ENCODE measurements around the gene IGSF5.
"Not testable (repeated sequence)": the region's sequence is repeated elsewhere in the genome, so short reads cannot be mapped to it uniquely, and the experiment has no call there.

The IGSF5 gene

DNA sequence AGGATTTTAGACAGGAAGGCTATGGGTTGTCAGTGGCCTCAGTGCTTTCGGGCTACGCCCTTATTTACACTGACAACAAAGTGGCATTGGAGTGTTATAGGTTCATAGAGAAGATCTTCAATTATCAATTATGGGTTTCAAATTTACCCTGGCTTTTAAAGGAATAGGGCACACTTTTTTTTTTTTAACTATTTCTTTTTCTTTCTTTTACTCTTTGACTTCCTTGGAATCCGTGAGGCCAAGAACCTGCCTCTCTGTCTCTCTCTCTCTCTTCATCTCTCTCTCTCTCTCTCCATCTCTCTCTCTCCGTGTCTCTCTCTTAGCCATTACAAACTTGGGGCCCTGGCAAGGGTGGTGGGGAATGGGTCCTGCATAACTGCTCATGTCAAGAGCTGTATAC is at the start of gene IGSF5:
TSS of gene IGSF5 (plus strand) at position 301 of the 400 bp plus-strand sequence. CDS start 327 bp downstream, outside the sequence.
- not testable (repeated sequence) for DNase-seq

DNA sequence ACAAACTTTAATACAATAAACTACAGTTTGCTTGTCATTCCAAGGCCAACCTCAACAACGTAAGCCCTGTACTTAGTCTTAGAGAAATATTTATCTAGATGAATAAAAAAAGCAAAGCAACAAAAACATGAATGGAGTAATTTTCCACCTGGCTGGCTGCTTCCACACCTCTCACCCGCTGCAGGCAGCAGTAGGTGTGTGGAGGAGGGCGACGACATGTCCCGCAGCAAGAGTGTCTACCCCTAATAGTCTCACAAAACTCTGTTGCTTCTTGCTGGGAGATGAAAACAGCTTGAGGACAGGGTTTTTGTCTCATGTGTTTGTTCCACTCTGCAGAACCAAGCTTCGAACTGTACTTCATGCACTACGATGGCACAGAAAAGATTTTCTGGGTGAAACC is 48.8 kb upstream of the IGSF5 start:
- no peak for DNase-seq

DNA sequence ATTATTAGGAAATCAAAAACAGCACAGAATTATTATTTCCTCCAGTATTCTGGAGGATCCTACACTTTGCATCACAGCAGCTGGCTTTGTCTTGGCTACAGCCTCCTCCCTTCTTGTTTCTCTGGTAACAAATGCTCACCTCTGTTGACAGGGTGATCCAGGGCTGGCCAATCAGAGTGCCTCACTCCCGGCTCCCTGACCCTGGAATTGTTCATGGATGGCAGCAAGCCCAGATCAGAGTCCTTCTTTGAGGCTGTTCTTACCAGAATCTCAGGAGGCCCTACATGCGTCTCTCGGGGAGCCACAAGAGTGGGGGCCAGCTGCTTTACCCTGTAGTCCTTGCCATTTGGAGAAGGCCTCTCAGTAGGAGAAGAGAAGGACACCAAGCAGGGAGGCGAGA is 48.4 kb upstream of the IGSF5 start:
- DNase-seq = peak; percentile 53

DNA sequence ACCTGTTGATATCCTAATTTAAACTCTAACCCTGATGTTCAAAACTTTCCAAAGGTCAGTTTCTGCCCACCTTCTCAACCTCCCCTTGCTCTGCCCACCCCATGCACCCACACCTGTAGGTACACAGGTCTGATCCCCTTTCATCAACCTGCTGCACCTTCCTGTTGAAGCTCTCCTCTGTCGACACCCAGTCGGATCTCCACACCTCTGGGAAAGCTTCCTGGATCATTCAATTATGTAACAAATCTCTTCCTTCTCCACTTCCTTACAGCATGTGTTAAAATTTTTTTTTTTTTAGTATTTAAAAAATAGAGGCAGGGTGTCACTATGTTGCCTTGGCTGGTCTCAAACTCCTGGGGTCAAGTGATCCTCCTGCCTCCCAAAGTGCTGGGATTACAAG is 44.7 kb upstream of the IGSF5 start:
- no peak for DNase-seq

DNA sequence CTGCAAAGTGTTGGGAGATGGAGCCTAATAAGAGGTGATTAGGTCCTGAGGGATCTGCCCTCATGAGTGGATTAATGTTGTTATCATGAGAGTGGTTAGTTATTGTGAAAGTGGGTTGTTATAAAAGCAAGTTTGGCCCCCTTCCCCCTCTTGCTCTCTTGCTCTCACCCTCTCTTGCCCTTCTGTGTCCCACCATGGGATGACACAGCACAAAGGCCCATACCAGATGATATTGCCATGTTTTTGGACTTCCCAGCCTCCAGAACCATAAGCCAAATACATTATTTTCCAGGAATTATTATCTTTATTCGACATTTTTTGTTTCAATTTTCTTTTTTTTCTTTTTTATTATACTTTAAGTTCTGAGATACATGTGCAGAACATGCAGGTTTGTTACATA is 41.4 kb upstream of the IGSF5 start:
- DNase-seq = no peak

DNA sequence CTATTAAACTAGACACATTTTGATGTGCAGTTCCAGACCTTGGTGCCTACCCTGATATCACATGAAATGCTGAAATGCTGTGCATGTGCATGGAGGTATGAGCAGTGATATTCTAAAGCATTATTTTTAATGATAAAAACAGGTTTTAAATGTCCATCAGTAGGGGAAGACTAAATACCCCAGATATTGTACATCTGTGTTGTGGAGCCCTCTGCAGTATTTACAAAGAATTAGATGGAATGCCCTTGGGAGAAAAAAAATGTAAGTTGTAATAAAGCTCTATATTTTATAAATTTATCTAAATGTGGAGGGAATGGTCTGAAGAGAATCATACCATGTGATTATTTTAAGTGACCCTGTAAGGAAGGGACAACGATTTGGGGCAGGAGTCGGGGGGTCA is 39.1 kb upstream of the IGSF5 start:
- DNase-seq = no peak

DNA sequence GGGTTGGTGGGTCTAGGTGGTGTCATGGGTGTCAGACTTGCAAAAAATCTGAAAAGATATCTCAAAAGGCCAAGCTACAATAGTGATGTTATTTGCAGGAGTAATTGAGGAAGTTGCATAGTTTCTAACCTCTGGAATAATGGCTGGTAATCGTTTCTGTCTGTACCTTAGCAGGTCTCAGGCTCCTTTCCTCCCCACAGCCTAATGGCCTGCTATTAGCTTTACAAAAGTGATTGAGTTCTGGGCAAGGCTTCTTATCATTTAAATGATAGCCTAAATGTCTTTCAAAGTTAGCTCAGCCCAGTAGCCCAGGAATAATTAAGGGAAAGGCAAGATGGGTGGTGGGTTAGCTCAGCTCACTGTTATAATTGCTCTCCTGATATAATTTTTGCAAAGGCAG is 37.7 kb upstream of the IGSF5 start:
- DNase-seq = no peak

DNA sequence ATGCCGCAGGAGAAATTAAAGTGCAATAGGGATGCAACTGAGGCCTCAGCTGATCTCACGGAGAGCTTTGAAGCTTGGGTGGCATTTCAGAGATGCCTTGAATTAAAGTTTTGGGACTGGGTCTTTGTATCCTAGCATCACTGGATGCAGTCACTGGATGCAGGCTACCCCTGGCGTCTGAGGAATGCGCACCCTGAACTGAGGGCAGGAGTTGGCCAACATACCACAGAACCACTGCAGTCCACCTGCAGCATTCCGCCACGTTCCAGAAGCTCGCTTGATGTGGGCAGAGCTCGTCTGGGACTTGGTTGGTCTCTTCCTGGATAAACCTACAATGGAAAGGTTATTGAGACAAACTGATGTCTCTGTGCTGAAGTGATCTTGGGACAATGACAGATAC is 34.1 kb upstream of the IGSF5 start:
- no peak for DNase-seq

DNA sequence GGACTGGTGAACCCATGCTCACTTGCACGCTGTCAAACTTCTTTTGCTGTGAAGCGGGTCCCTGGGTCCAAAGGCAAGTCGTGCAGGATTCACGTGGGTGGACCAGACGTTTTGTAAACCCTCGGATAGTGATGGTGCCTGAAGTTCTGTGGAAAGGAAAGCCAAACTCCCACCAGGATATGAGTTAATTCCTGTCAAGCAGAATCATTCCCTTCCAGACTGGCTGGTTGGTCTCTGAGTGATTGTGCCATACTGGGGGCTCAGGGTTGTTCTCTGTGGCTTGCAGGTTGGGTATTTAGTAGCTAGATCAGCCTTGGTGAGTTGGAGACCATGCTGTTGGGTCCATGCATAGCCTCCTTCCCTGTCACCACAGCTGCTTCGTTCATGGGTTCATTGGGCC is 32.7 kb upstream of the IGSF5 start:
- no peak for DNase-seq

DNA sequence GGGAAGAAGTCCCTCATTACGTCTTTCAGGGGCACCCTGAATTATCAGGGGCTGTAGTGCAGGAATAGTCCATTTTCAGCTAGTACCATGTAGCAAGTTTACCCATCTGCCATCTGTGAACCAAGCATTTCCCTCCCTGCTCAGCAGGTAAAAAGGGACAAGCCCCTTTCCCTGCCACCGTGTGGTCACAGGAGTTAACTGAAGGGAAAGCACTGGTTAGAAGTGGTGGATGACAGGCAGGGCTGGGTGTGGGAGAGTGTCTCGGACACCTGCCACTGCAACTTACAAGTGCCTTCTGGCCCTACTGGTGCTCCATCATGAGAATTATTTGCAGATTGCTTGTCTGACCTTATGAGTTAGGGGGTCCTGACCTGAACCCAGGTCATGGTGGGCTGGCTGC is 32.0 kb upstream of the IGSF5 start:
- peak; percentile 10 for DNase-seq

DNA sequence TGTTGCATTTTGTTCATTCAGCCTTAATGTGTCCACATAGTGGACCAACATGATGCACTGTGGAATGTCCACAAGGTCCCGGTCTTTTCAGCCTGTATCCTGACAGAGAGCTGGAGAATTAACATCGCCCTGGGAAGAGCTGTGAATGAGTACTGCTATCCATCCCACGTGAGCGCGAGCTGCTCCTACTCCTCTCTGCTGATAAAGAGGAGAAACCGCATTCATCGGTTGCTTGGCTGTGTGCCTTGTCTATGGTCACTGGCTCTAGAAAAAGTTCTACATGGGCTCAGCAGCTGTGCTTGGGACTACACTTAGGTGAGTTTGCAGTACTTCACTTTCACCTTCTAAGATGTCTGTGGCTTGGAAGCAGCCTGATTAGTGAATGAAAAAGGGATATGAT is 31.1 kb upstream of the IGSF5 start:
- DNase-seq = no peak

DNA sequence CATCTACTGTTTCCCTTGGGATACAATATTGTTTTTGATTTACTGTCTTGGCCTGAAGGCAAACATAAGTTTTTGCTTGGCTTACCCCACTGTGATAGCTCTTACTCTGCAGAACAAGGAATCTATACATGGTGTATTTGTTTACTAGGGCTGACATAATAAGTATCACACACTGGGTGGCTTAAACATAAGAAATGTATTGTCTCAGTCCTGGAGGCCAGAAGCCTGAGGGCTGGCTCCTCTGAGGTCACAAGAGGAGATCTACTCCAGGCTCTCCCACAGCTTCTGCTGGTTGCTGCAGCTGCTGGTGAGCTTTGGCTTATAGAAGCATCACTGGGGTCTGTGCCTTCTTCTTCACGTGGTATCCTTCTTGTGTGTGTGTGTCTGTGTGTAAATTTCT is 30.7 kb upstream of the IGSF5 start:
- DNase-seq = no peak

DNA sequence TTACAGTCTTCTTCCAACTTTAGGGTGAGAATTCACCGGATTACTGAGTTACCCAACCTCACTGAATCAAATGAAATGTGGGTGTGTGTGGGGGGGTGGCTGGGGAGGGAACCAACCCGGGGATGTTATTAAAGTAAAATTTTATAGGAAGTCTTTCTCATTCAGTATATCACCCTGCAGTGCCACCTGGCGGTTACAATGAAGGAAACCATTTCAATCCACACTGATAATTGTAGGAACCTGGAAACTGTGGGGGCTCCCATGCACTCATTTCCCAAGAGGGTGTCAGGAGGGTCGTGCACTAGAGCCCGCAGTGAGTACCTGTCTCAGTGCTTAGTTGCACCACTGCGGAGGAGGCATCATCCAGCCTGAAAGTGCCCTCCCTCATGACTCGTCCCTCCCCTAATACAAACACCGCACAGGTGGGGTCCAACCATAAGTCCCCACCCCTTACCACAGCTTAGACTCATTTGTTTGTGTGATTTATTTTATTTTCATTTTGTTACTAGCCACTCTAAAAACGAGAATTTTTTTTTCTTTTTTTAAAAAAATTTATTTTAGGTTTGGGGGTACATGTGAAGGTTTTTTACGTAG is 29.1 kb upstream of the IGSF5 start:
- peak; percentile 51 for DNase-seq

DNA sequence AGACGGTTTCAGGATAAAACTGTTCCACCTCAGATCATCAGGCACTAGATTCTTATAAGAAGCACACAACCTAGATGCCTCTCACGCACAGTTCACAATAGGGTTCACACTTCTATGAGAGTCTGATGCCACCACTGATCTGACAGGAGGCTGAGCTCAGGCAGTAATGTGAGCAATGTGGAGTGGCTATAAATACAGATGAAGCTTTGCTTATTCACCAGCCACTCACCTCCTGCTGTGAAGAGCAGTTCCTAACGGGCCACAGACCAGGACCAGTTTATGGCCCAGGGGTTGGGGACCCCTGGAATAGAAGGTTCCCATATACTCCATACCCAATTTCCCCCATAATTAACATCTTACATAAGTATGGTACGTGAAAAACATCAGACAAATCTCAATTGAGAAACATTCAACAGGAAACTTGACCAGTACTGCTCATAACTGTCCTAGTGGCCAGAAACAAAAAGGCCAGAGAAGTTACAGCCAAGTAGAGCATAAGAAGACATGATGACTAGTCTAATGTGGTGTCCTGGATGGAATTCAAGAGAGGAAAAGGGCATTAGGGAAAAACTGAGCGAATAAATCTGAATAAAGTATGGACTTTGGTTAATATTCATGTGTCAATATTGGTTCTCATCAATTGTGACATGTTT is 24.7 kb upstream of the IGSF5 start:
- DNase-seq = no peak

DNA sequence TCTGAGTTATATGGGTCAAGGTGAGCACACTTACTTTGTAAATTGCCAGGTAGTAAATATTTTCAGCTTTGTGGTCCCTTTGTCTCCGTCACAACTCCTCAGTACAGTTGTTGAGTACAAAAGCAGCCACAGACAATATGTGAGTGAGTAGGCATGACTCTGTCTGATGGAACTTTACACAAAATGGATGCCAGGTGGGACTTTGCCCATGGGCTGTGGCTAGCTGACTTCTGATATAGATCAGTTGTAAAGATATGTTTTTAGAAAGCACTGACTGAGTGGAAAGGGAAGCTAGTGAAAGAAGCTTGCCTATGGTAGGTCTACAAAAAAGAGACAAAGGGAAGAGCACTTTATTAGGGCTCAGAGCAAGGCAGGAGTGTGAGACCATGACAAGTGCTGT is 23.1 kb upstream of the IGSF5 start:
- DNase-seq = no peak

DNA sequence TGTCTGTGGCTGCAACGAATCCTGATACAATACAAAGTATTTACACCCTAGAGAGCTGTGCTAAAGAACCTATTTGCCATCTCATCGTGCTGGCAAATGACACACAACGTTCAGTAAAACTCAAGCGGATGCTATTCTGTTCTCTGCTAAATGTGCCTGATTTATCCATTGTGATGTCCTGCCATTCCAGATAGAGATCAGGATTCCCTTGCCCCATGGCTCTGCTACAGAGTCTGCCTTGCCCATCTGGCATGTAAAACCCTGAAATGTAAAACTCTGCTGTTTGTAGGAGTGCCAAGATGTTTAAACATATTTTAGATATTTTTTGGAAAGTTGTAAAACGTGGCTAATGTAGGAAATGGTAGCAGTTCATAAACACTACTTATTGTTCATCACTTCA is 20.0 kb upstream of the IGSF5 start:
- DNase-seq = no peak

DNA sequence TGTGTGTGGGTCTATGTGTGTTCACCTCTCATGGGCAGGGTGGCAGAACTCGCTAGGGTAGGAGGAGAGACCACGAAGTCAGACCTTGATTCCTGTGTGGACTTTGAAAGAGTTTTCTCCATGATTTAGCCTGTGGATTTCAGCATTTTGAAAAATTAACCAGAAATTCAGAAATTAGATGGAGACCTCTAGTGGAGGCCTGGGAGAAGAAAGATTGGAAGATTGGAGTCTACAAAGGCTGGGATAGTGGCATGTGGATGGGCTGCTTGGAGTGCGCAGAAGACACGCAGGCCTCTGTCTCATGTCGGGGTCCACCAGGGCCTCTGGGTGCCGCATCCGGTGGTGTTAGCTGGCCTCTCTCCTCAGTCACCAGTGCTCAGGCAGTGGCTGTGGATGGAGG is 18.9 kb upstream of the IGSF5 start:
- DNase-seq = no peak

DNA sequence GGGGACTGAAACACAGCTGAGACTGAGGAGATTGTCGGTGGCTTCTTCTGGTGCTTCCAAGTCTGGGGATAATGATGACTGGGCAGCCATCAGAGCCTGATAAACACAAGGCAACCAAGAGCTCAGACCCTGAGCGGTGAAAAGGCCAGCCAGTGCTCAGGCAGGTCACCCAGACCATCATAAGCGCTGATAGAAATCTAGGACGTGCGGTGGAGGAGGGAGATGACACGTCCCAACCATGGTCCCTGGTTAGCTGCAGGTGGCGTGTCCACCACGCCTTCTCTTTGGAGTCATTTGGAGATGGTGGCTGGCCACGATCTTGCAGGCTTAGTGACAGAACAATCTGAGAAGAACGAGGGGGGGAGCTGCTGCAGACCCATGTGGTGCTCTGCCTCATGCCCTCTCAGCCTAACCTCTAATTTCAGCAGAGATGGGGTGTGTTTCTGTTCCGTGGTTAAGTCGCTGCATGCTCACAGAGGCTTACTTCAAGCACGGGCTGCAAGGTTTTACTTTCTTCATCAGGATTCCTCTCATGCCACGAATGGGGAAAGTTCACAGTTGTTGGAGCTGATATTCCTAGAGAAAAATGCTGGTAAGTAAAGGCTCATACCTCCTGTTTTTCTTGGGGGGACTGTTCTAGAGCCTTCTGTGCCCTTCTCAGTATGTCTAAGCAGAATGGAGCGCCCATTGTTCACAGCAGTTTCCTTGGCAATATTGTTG is 17.4 kb upstream of the IGSF5 start:
- no peak for DNase-seq

DNA sequence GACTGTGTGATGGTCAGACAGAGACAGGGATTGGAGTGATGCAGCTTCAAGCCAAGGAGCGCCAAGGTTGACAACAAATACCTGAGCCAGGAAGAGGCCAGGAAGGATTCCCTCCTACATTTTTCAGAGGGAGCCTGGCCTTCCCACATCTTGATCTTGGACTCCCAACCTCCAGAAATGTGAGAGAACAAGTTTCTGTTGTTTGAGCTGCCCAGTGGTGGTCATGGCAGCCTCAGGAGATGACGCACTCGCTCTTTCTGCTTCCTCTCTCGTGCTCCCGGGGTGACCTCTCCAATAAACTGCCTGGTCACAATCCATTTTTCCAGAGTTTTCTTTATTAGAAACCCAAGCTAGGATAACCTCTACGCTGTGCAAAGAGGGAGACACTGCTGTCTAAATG is 16.6 kb upstream of the IGSF5 start:
- DNase-seq = no peak

DNA sequence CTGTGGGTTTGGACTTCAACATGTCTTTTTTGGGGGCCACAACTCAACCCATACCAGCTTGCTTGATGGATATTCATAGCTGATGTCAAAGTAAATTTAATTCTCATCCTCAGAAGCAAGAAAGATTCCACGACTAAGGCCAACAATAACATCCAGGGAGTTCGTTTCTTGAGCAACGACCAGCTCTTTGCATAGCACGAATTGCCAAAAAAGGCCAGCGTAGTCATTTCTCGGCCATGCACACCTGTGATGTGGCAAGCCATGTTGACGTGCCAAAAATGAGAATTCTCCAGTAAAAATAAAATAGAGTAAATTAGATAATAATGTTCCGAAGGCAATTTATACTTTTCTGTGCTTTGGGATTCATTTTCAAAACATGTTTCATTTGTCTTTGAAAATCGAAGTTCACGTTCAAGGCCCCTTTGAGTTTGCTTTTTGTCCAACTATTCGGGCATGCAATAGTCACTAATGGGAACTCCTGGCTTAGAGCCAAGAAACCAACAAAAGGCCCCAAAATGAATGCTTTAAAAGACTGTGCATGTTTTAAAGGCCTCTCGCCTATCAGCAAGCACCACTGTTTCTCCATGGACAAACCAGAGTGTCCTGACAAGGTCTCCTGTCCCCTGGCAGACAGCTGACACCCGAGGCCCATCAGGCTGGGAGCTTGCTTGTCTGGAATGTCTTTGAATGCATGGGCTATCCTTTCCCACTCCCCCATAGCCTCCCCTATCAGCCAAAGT is 14.4 kb upstream of the IGSF5 start:
- DNase-seq = peak; percentile 35

DNA sequence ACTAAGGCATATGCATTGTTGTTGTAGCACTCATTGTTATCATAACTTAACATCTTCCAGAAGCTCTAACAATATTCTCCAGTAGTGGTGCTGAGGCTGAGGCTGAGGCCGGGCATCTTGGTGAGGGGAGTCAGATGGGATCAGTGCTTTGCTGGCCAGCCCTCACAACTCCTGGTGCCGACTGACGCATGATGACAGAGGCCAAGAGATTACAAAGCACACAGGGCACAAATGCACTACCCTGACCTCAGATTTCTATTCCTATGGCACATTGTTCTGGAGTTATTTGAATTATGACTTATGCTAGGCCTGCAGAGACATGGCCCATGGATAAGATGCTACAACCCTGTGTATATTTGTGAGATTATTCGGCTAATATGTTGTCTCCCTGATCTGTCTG is 8.3 kb upstream of the IGSF5 start:
- no peak for DNase-seq

DNA sequence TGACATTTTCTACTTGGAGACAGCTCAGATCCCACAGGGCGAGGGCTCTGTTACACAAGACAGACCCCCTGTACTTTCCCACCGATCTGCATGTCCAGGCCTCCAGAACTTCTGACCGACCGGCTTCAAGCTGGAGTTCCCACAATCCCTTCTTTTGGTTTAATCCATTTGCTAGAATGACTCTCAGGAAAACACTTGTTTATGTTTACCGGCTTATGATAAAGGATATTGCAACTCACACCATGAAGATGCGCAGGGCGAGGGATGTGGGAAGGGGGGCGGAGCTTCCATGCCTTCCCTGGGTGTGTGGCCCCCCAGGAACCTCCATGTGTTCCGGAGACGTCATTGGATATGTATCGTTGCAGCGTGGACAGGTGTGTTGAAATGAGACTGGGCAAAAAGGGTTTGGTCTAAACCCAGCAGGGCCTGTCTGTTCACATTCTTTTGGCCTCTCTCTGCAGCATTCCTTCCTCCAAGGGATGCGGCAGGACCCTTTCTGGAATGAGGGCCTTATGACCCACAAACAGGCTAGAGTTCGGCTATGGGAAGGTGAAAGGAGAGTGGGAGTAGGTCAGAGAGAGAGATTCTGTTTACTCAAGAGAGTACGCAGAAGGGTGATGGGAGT is 7.5 kb upstream of the IGSF5 start:
- DNase-seq = no peak

DNA sequence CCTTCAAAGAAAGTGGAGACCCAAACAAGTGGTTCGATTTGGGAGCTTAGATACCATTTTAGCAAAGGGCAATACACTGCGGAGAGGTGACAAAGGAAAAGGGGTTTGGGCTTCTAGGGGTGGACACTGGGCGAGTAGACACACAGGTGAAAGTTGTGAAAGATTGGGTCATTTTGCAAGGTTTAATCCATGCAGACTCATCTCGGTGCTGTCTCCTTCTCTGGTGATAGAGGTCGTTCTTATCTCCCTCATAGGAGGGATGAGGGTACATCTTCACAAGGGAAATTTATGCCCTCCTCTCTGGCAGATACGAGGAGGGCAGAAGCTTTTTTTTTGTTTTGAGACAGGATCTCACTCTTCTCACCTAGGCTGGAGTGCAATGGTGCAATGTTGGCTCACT is 6.4 kb upstream of the IGSF5 start:
- DNase-seq = no peak

All from NCI-H1105 treated with DMSO at 0.1 percent for 48 hours (cell line).